ENCODE results near the gene SLIT3. TPM values are rescaled to one million over a fixed set of nuclear protein-coding genes. Genes with fewer than 3 reads are reported as not detected.
A peak's percentile ranks its signal among the peaks of the same experiment; 100 is the strongest.

Gene SLIT3
- total RNA-seq, 6 experiments from 2014 or later: 0.31 to 1.2 (median 0.65) TPM

DNA sequence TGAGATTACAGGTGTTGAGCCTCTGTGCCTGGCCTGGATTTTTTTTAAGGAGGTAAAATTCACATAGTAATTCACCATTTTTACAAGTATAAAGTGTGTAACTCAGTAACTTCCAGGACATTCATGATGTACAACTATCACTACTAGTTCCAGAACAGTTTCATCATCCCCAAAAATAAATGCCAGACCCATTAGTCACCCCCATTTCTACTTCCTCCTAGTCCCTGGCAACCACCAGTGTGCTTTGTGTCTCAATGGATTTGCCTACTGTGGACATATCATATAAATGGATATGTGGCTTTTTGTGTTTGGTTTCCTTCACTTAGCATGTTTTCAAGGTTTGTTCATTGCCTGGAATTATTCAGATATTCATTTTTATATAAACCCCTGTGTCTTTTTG lies 649.3 kb downstream of the SLIT3 start:
- Histone ChIP-seq H3K4me1 (no peaks in the 10 kb centered on the region), H3K9me3 (no peaks in the 10 kb centered on the region), H3K4me3 (no peak overlapping the region), H3K27me3 (no peaks in the 10 kb centered on the region), H3K27ac (no peak overlapping the region), H3K36me3 (no peaks in the 10 kb centered on the region)
- intact Hi-C loops (cut with DNase I): no loop called here
- ATAC-seq (peak in 1 of 4 donors; percentile 95), DNase-seq (no peak)
- TF ChIP-seq, protein P1, sequence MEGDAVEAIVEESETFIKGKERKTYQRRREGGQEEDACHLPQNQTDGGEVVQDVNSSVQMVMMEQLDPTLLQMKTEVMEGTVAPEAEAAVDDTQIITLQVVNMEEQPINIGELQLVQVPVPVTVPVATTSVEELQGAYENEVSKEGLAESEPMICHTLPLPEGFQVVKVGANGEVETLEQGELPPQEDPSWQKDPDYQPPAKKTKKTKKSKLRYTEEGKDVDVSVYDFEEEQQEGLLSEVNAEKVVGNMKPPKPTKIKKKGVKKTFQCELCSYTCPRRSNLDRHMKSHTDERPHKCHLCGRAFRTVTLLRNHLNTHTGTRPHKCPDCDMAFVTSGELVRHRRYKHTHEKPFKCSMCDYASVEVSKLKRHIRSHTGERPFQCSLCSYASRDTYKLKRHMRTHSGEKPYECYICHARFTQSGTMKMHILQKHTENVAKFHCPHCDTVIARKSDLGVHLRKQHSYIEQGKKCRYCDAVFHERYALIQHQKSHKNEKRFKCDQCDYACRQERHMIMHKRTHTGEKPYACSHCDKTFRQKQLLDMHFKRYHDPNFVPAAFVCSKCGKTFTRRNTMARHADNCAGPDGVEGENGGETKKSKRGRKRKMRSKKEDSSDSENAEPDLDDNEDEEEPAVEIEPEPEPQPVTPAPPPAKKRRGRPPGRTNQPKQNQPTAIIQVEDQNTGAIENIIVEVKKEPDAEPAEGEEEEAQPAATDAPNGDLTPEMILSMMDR (IDR thresholded peaks at IDR 0.05): no peak
- TF ChIP-seq POLR2A (IDR thresholded peaks at IDR 0.05): no peak

DNA sequence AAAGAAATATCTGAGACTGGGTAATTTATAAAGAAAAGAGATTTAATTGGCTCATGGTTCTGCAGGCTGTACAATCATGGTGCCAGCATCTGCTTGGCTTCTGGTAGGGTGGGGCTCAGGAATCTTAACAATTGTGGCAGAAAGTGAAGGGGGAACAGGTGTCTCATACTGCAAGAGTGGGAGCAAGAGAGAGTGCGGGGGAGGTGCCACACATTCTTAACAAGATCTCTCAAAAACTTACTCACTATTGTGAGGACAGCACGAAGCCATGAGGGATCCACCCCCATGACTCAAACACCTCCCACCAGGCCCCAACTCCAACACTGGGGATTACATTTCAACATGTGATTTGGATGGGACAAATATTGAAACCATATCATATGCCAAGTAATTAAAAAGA lies 651.6 kb downstream of the SLIT3 start:
- intact Hi-C loops (cut with DNase I): no loop called here
- no peaks in the 10 kb centered on the region for H3K4me1 ChIP-seq
- TF ChIP-seq POLR2A (IDR thresholded peaks at IDR 0.05): no peak
- TF ChIP-seq, protein P1 (IDR thresholded peaks at IDR 0.05): no peak
- ATAC-seq (no peak), DNase-seq (no peak)
- no peaks in the 10 kb centered on the region for H3K27me3 ChIP-seq
- H3K9me3 ChIP-seq: no peaks in the 10 kb centered on the region
- WGBS (ENCODE audit: insufficient coverage, low coverage, low lambda C conversion rate, missing lambda C conversion rate): 83% methylated on average over 2 of the region's 2 CpGs
- H3K36me3 ChIP-seq: no peaks in the 10 kb centered on the region
- H3K4me3 ChIP-seq: no peak overlapping the region
- no peak overlapping the region for H3K27ac ChIP-seq

DNA sequence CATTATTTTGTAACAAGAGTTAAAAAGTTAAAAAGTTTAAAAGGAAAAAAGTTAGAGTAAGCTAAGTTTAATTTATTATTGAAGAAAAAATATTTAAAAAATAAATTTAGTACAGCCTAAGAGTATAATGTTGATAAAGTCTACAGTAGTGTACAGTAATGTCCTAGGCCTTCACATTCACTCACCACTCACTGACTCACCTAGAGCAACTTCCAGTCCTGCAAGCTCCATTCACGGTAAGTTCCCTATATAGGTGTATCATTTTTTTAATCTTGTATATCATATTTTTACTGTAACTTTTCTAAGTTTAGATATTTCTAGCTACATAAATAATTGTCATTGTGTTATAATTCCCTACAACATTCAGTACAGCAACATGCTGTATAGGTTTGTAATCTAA lies 652.4 kb downstream of the SLIT3 start:
- Histone ChIP-seq H3K4me1 (no peaks in the 10 kb centered on the region), H3K9me3 (no peaks in the 10 kb centered on the region), H3K27me3 (no peaks in the 10 kb centered on the region), H3K27ac (no peak overlapping the region), H3K36me3 (no peaks in the 10 kb centered on the region), H3K4me3 (no peak overlapping the region)
- TF ChIP-seq, protein P1 (IDR thresholded peaks at IDR 0.05): no peak
- no peak for TF ChIP-seq POLR2A (IDR thresholded peaks at IDR 0.05)
- ATAC-seq (no peak), DNase-seq (no peak)
- intact Hi-C loops (cut with DNase I): no loop called here
- 91% methylated on average over 1 of the region's 1 CpG for WGBS (ENCODE audit: insufficient coverage, low coverage, low lambda C conversion rate, missing lambda C conversion rate)

DNA sequence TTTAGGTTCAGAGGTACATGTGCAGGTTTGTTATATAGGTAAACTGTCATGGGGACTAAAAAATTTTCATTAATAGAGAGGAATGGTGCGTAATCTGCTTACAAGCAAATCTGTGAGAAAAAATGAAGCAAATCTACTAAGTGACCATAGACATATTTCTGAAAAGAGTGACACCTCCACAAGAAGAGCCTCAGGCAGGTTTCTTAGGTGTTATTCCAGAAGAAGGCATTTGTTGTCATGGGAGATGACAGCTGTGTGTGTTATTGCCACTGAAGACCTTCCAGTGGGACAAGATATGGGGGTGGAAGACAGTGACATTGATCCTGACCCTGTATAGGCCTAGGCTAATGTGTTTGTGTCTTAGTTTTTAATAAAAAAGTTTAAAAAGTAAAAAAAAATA lies 652.9 kb downstream of the SLIT3 start:
- DNase-seq: no peak
- intact Hi-C loops (cut with DNase I): no loop called here
- Histone ChIP-seq H3K4me3 (no peak overlapping the region), H3K9me3 (no peaks in the 10 kb centered on the region), H3K27me3 (no peaks in the 10 kb centered on the region), H3K4me1 (no peaks in the 10 kb centered on the region), H3K36me3 (no peaks in the 10 kb centered on the region), H3K27ac (no peak overlapping the region)
- TF ChIP-seq, protein P1 (IDR thresholded peaks at IDR 0.05): no peak
- TF ChIP-seq POLR2A (IDR thresholded peaks at IDR 0.05): no peak
- ATAC-seq: no peak
- 92% methylated on average over 1 of the region's 1 CpG for WGBS (ENCODE audit: insufficient coverage, low coverage, low lambda C conversion rate, missing lambda C conversion rate)

DNA sequence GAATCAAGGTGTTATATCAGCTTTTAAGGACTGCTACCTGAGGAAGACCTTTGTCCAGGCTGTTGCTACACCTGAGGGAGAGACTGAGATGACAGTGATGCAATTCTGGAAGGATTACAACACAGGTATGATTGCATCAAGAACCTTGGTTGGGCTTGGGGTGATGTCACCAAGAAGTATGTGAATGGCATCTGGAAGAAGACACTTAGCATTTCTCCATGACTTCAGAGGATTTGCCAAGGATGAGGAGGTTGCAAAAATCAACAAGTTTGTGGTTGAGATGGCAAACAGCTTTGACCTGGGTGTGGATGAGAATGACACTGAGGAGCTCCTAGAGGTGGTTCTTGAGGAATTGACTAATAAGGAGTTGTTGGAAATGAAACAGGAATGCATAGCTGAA lies 653.9 kb downstream of the SLIT3 start:
- Histone ChIP-seq H3K36me3 (no peaks in the 10 kb centered on the region), H3K4me1 (no peaks in the 10 kb centered on the region), H3K27me3 (no peaks in the 10 kb centered on the region), H3K27ac (no peak overlapping the region), H3K4me3 (no peak overlapping the region), H3K9me3 (no peaks in the 10 kb centered on the region)
- DNase-seq: no peak
- ATAC-seq: peak in 1 of 4 donors; percentile 65
- intact Hi-C loops (cut with DNase I): no loop called here
- no peak for TF ChIP-seq POLR2A (IDR thresholded peaks at IDR 0.05)
- TF ChIP-seq, protein P1 (IDR thresholded peaks at IDR 0.05): no peak

Measured in right lobe of liver (tissue), 6 donors.